ENCODE results near the gene RAB11B.

GRCh38 chr19:8371011-8371804 lies 19.0 kb upstream of the RAB11B start:
- no peak for TF ChIP-seq CTCF (IDR thresholded peaks at IDR 0.05; ENCODE audit: borderline replicate concordance, extremely low read depth, low read length, poor library complexity, severe bottlenecking)
- no peak for TF ChIP-seq EZH2 (IDR thresholded peaks at IDR 0.05; ENCODE audit: borderline replicate concordance, low read depth, low read length, severe bottlenecking)
